Measurements from ENCODE around the gene AKAP14.
A peak's percentile ranks its signal among the peaks of the same experiment; 100 is the strongest.
"Not testable (repeated sequence)": the region's sequence is repeated elsewhere in the genome, so short reads cannot be mapped to it uniquely, and the experiment has no call there.

AKAP14 gene

GRCh38 chrX:119885554-119886428 lies 9.9 kb upstream of the AKAP14 start:
- H3K4me3 ChIP-seq (ENCODE audit: low read depth in 1 of 2, low read length in 2 of 2): peak overlapping the region in 1 of 2 donors; percentile 46

GRCh38 chrX:119887721-119888425 lies 7.8 kb upstream of the AKAP14 start:
- Histone ChIP-seq H3K27me3 (ENCODE audit: low read depth, low read length) (no peaks in the 10 kb centered on the region), H3K36me3 (ENCODE audit: control insufficient read depth in 1 of 2, insufficient read depth in 2 of 2, low read length in 2 of 2) (no peaks in the 10 kb centered on the region), H3K4me1 (ENCODE audit: control insufficient read depth in 1 of 2, insufficient read depth in 2 of 2, low read length in 2 of 2) (peaks cover 0 to 6% of the 10 kb centered on the region in 2 donors), H3K4me3 (ENCODE audit: low read depth in 1 of 2, low read length in 2 of 2) (peak overlapping the region in 1 of 2 donors; percentile 50), H3K9me3 (ENCODE audit: control insufficient read depth in 1 of 2, low read length in 2 of 2) (no peaks in the 10 kb centered on the region), H3K27ac (ENCODE audit: low read length) (no peak overlapping the region)

More at GRCh38 chrX:119885554-119886428, 9.9 kb upstream of the AKAP14 start:
- Histone ChIP-seq H3K36me3 (ENCODE audit: control insufficient read depth in 1 of 2, insufficient read depth in 2 of 2, low read length in 2 of 2) (no peaks in the 10 kb centered on the region), H3K4me1 (ENCODE audit: control insufficient read depth in 1 of 2, insufficient read depth in 2 of 2, low read length in 2 of 2) (peaks cover 0 to 6% of the 10 kb centered on the region in 2 donors), H3K9me3 (ENCODE audit: control insufficient read depth in 1 of 2, low read length in 2 of 2) (no peaks in the 10 kb centered on the region), H3K27me3 (ENCODE audit: low read depth, low read length) (no peaks in the 10 kb centered on the region), H3K27ac (ENCODE audit: low read length) (no peak overlapping the region)

GRCh38 chrX:119890626-119891025 lies 5.1 kb upstream of the AKAP14 start:
- not testable (repeated sequence) for H3K4me3 ChIP-seq (ENCODE audit: low read depth in 1 of 2, low read length in 2 of 2); H3K9me3 ChIP-seq (ENCODE audit: control insufficient read depth in 1 of 2, low read length in 2 of 2); H3K4me1 ChIP-seq (ENCODE audit: control insufficient read depth in 1 of 2, insufficient read depth in 2 of 2, low read length in 2 of 2); H3K36me3 ChIP-seq (ENCODE audit: control insufficient read depth in 1 of 2, insufficient read depth in 2 of 2, low read length in 2 of 2); H3K27ac ChIP-seq (ENCODE audit: low read length); H3K27me3 ChIP-seq (ENCODE audit: low read depth, low read length)

- not testable (repeated sequence) for H3K27ac ChIP-seq (ENCODE audit: low read length)
Measured at GRCh38 chrX:119891961-119892692, 3.6 kb upstream of the AKAP14 start.

GRCh38 chrX:119899125-119899524 lies 3.4 kb downstream of the AKAP14 start:
- Histone ChIP-seq H3K4me1 (ENCODE audit: control insufficient read depth in 1 of 2, insufficient read depth in 2 of 2, low read length in 2 of 2) (no peaks in the 10 kb centered on the region), H3K27me3 (ENCODE audit: low read depth, low read length) (no peaks in the 10 kb centered on the region), H3K27ac (ENCODE audit: low read length) (no peak overlapping the region), H3K9me3 (ENCODE audit: control insufficient read depth in 1 of 2, low read length in 2 of 2) (no peaks in the 10 kb centered on the region), H3K36me3 (ENCODE audit: control insufficient read depth in 1 of 2, insufficient read depth in 2 of 2, low read length in 2 of 2) (no peaks in the 10 kb centered on the region), H3K4me3 (ENCODE audit: low read depth in 1 of 2, low read length in 2 of 2) (no peak overlapping the region)

More at GRCh38 chrX:119891961-119892692, 3.6 kb upstream of the AKAP14 start:
- not testable (repeated sequence) for H3K9me3 ChIP-seq (ENCODE audit: control insufficient read depth in 1 of 2, low read length in 2 of 2); H3K4me1 ChIP-seq (ENCODE audit: control insufficient read depth in 1 of 2, insufficient read depth in 2 of 2, low read length in 2 of 2); H3K27me3 ChIP-seq (ENCODE audit: low read depth, low read length); H3K4me3 ChIP-seq (ENCODE audit: low read depth in 1 of 2, low read length in 2 of 2); H3K36me3 ChIP-seq (ENCODE audit: control insufficient read depth in 1 of 2, insufficient read depth in 2 of 2, low read length in 2 of 2)

- no peaks in the 10 kb centered on the region for H3K4me1 ChIP-seq (ENCODE audit: control insufficient read depth in 1 of 2, insufficient read depth in 2 of 2, low read length in 2 of 2)
- no peak overlapping the region for H3K4me3 ChIP-seq (ENCODE audit: low read depth in 1 of 2, low read length in 2 of 2)
- H3K27me3 ChIP-seq (ENCODE audit: low read depth, low read length): no peaks in the 10 kb centered on the region
- no peaks in the 10 kb centered on the region for H3K36me3 ChIP-seq (ENCODE audit: control insufficient read depth in 1 of 2, insufficient read depth in 2 of 2, low read length in 2 of 2)
- H3K9me3 ChIP-seq (ENCODE audit: control insufficient read depth in 1 of 2, low read length in 2 of 2): no peaks in the 10 kb centered on the region
- no peak overlapping the region for H3K27ac ChIP-seq (ENCODE audit: low read length)
Measured at GRCh38 chrX:119900976-119901375, 5.3 kb downstream of the AKAP14 start.

- no peaks in the 10 kb centered on the region for H3K27me3 ChIP-seq (ENCODE audit: low read depth, low read length)
- no peak overlapping the region for H3K27ac ChIP-seq (ENCODE audit: low read length)
- H3K9me3 ChIP-seq (ENCODE audit: control insufficient read depth in 1 of 2, low read length in 2 of 2): no peaks in the 10 kb centered on the region
- H3K4me1 ChIP-seq (ENCODE audit: control insufficient read depth in 1 of 2, insufficient read depth in 2 of 2, low read length in 2 of 2): no peaks in the 10 kb centered on the region
- H3K4me3 ChIP-seq (ENCODE audit: low read depth in 1 of 2, low read length in 2 of 2): no peak overlapping the region
- H3K36me3 ChIP-seq (ENCODE audit: control insufficient read depth in 1 of 2, insufficient read depth in 2 of 2, low read length in 2 of 2): no peaks in the 10 kb centered on the region
Measured at GRCh38 chrX:119916310-119916709, 20.6 kb downstream of the AKAP14 start.

GRCh38 chrX:119917877-119918276 lies 22.2 kb downstream of the AKAP14 start:
- Histone ChIP-seq H3K27ac (ENCODE audit: low read length) (no peak overlapping the region), H3K9me3 (ENCODE audit: control insufficient read depth in 1 of 2, low read length in 2 of 2) (no peaks in the 10 kb centered on the region), H3K27me3 (ENCODE audit: low read depth, low read length) (no peaks in the 10 kb centered on the region), H3K36me3 (ENCODE audit: control insufficient read depth in 1 of 2, insufficient read depth in 2 of 2, low read length in 2 of 2) (no peaks in the 10 kb centered on the region), H3K4me3 (ENCODE audit: low read depth in 1 of 2, low read length in 2 of 2) (no peak overlapping the region), H3K4me1 (ENCODE audit: control insufficient read depth in 1 of 2, insufficient read depth in 2 of 2, low read length in 2 of 2) (no peaks in the 10 kb centered on the region)

GRCh38 chrX:119919835-119920585 lies 24.3 kb downstream of the AKAP14 start:
- Histone ChIP-seq H3K9me3 (ENCODE audit: control insufficient read depth in 1 of 2, low read length in 2 of 2) (no peaks in the 10 kb centered on the region), H3K36me3 (ENCODE audit: control insufficient read depth in 1 of 2, insufficient read depth in 2 of 2, low read length in 2 of 2) (peaks cover 0 to 4% of the 10 kb centered on the region in 2 donors), H3K4me1 (ENCODE audit: control insufficient read depth in 1 of 2, insufficient read depth in 2 of 2, low read length in 2 of 2) (no peaks in the 10 kb centered on the region), H3K4me3 (ENCODE audit: low read depth in 1 of 2, low read length in 2 of 2) (no peak overlapping the region), H3K27ac (ENCODE audit: low read length) (no peak overlapping the region), H3K27me3 (ENCODE audit: low read depth, low read length) (no peaks in the 10 kb centered on the region)

GRCh38 chrX:119922391-119922790 lies 26.7 kb downstream of the AKAP14 start:
- H3K9me3 ChIP-seq (ENCODE audit: control insufficient read depth in 1 of 2, low read length in 2 of 2); H3K4me3 ChIP-seq (ENCODE audit: low read depth in 1 of 2, low read length in 2 of 2); H3K27ac ChIP-seq (ENCODE audit: low read length); H3K27me3 ChIP-seq (ENCODE audit: low read depth, low read length); H3K4me1 ChIP-seq (ENCODE audit: control insufficient read depth in 1 of 2, insufficient read depth in 2 of 2, low read length in 2 of 2); H3K36me3 ChIP-seq (ENCODE audit: control insufficient read depth in 1 of 2, insufficient read depth in 2 of 2, low read length in 2 of 2): not testable (repeated sequence)
